Measurements from ENCODE around the gene KNL1. TPM values are rescaled to one million over a fixed set of nuclear protein-coding genes. Genes with fewer than 3 reads are reported as not detected.
A peak's percentile ranks its signal among the peaks of the same experiment; 100 is the strongest.

The KNL1 gene, protein sequence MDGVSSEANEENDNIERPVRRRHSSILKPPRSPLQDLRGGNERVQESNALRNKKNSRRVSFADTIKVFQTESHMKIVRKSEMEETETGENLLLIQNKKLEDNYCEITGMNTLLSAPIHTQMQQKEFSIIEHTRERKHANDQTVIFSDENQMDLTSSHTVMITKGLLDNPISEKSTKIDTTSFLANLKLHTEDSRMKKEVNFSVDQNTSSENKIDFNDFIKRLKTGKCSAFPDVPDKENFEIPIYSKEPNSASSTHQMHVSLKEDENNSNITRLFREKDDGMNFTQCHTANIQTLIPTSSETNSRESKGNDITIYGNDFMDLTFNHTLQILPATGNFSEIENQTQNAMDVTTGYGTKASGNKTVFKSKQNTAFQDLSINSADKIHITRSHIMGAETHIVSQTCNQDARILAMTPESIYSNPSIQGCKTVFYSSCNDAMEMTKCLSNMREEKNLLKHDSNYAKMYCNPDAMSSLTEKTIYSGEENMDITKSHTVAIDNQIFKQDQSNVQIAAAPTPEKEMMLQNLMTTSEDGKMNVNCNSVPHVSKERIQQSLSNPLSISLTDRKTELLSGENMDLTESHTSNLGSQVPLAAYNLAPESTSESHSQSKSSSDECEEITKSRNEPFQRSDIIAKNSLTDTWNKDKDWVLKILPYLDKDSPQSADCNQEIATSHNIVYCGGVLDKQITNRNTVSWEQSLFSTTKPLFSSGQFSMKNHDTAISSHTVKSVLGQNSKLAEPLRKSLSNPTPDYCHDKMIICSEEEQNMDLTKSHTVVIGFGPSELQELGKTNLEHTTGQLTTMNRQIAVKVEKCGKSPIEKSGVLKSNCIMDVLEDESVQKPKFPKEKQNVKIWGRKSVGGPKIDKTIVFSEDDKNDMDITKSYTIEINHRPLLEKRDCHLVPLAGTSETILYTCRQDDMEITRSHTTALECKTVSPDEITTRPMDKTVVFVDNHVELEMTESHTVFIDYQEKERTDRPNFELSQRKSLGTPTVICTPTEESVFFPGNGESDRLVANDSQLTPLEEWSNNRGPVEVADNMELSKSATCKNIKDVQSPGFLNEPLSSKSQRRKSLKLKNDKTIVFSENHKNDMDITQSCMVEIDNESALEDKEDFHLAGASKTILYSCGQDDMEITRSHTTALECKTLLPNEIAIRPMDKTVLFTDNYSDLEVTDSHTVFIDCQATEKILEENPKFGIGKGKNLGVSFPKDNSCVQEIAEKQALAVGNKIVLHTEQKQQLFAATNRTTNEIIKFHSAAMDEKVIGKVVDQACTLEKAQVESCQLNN (N-terminal part only)
- 31.8 and 33.8 TPM in 2 replicates for total RNA-seq
- polyA plus RNA-seq = 3.7 and 4.0 TPM in 2 replicates
- polyA plus RNA-seq (2011; cell fraction: cytosol; rRNA removed) = 5.0 and 5.5 TPM in 2 replicates
- 20.3 and 27.9 TPM in 2 replicates for polyA plus RNA-seq (2011; cell fraction: nucleus; rRNA removed)
- polyA plus RNA-seq (2012) = 4.6 and 15.1 TPM in 2 replicates
- polyA minus RNA-seq = 9.1 and 13.7 TPM in 2 replicates
- 29.9 TPM for polyA minus RNA-seq (2011; cell fraction: cytosol; rRNA and poly(A)+ RNA removed)
- 31.5 and 64.6 TPM in 2 replicates for polyA minus RNA-seq (2011; cell fraction: nucleus; rRNA and poly(A)+ RNA removed)
- Bru-seq, nascent RNA = percentile 72 among the genes with signal in this experiment
- percentile 86 among the genes with signal in this experiment for BruChase-seq, experiment 1, labeled RNA remaining after a 6-hour chase
- BruChase-seq, experiment 2, labeled RNA remaining after a 2-hour chase = percentile 83 among the genes with signal in this experiment
- long read RNA-seq, full-length matches to known transcripts = 1 of 9 reads
- long read RNA-seq, partial matches to known transcripts = 4 of 9 reads
- long read RNA-seq, other reads (novel, unspliced or antisense) = 4 of 9 reads

DNA sequence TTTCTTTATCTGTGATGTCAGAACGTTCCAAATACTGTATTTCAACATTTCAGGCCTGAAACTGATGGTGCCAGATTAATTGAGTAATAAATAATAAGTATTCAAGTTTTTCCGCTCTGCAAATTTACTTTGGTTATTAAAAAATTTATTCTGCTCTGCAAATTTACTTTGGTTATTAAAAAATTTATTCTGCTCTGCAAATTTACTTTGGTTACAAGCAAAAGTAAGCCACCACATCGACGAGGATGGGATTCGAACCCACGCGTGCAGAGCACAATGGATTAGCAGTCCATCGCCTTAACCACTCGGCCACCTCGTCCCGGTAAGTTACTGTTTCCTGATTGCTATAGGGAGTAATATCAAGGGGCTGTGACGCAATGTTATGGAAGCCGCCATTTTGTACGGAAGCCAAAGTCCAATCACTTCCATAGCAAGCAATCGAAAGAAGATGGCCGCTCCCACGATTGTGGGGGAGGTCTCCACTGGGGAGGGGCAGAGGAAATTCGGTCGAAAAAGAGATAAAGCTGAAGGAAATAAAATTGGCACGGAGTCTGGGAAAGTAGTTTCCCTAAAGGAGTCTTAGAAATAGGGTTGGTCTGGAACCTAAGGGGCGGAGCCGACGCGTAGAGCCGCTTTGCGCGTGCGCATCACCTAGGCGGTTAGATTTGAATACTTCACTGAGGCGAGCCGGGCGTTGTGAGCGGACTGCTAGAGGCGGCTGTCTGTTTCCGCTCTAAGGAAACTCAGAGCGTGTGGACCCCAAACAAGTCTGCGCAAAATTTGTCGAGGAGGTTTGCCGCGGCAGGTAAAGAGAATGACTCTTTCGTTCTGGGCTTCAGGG is at the start of gene KNL1:
TSS of gene KNL1 (plus strand) at position 662 of the 841 bp plus-strand sequence. CDS start 8,683 bp downstream, outside the sequence.
- Histone ChIP-seq H2AFZ (ENCODE audit: low read depth, low read length) (peak within 1 kb of the TSS; percentile 96), H3K36me3 (ENCODE audit: control insufficient read depth in 2 of 2, extremely low read depth in 1 of 2, insufficient read depth in 2 of 2, low read length in 2 of 2) (no peaks in the 10 kb centered on the region), H3K9me3 (replicated peaks; ENCODE audit: control insufficient read depth, insufficient read depth, low read length) (no peaks in the 10 kb centered on the region), H3K79me2 (ENCODE audit: control insufficient read depth, insufficient read depth, low read length) (peaks cover 43% of the 10 kb centered on the region), H3K27ac (ENCODE audit: insufficient read depth, low read depth, low read length) (peak within 1 kb of the TSS; percentile 99), H3K4me1 (ENCODE audit: control insufficient read depth, extremely low read depth, insufficient read depth, low read length) (peaks cover 8% of the 10 kb centered on the region), H3K27me3 (ENCODE audit: control insufficient read depth in 2 of 2, insufficient read depth in 2 of 2, low read length in 2 of 2) (peaks cover under 1 to 3% of the 10 kb centered on the region in 2 experiments), H3K9ac (replicated peaks; ENCODE audit: extremely low read depth, insufficient read depth, low read length) (peak within 1 kb of the TSS; percentile 99), H4K20me1 (replicated peaks; ENCODE audit: control insufficient read depth, extremely low read depth, insufficient read depth, low read length) (no peaks in the 10 kb centered on the region), H3K4me2 (ENCODE audit: insufficient read depth, low read length) (peak within 1 kb of the TSS; percentile 98), H3K4me3 (replicated peaks in 1 of 3; ENCODE audit: insufficient read depth in 1 of 3, low read depth in 1 of 3, low read length in 3 of 3) (peak within 1 kb of the TSS; percentile 52 to 99 (median 99)), H3K9me1 (replicated peaks; ENCODE audit: control insufficient read depth, extremely low read depth, insufficient read depth, low read length) (no peaks in the 10 kb centered on the region)
- POLR2A ChIA-PET = interaction anchor here (1.0 kb wide), 1 partner anchor 29 kb away, joined by 3 read pairs; the partner anchor contains the start of gene CCDC32
- FAIRE-seq (peak; percentile 85), DNase-seq (ENCODE audit: low read depth, low spot score) (peak; percentile 100)
- dilution Hi-C loops (cut with MboI; ENCODE audit: extremely low pct_ligation_motif_present, low sequenced_read_pairs) (no loop called here), intact Hi-C loops (cut with micrococcal nuclease) (loop anchor here (1.0 to 10.0 kb wide), 5 partner anchors 12 to 300 kb away; partner anchors contain the start of genes DNAJC17, RAD51, RPUSD2 and VPS18)
- BruUV-seq (replicated peaks) = no TSS peak
- TF ChIP-seq MYC (IDR thresholded peaks at IDR 0.05; ENCODE audit: low read depth, low read length) (no peak), POLR2A (IDR thresholded peaks at IDR 0.05; ENCODE audit: low read depth, low read length) (peak; percentile 83), FOS (IDR thresholded peaks at IDR 0.05; ENCODE audit: borderline replicate concordance, insufficient read depth, low read length) (peak; percentile 18), POLR2AphosphoS5 (IDR thresholded peaks at IDR 0.05; ENCODE audit: insufficient read depth, low read depth, low read length) (peak; percentile 52), GATA2 (IDR thresholded peaks at IDR 0.05; ENCODE audit: insufficient read depth, insufficient read length, low read depth, low read length) (peak; percentile 40), JUN (IDR thresholded peaks at IDR 0.05; ENCODE audit: borderline replicate concordance, insufficient read depth, insufficient read length, low read depth) (no peak), EZH2 (IDR thresholded peaks at IDR 0.05; ENCODE audit: borderline replicate concordance, low read depth, low read length, severe bottlenecking) (no peak)
- TF ChIP-seq, protein P1, sequence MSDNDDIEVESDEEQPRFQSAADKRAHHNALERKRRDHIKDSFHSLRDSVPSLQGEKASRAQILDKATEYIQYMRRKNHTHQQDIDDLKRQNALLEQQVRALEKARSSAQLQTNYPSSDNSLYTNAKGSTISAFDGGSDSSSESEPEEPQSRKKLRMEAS (IDR thresholded peaks at IDR 0.05; ENCODE audit: insufficient read depth, insufficient read length) = peak; percentile 60
- TF ChIP-seq, protein P2, sequence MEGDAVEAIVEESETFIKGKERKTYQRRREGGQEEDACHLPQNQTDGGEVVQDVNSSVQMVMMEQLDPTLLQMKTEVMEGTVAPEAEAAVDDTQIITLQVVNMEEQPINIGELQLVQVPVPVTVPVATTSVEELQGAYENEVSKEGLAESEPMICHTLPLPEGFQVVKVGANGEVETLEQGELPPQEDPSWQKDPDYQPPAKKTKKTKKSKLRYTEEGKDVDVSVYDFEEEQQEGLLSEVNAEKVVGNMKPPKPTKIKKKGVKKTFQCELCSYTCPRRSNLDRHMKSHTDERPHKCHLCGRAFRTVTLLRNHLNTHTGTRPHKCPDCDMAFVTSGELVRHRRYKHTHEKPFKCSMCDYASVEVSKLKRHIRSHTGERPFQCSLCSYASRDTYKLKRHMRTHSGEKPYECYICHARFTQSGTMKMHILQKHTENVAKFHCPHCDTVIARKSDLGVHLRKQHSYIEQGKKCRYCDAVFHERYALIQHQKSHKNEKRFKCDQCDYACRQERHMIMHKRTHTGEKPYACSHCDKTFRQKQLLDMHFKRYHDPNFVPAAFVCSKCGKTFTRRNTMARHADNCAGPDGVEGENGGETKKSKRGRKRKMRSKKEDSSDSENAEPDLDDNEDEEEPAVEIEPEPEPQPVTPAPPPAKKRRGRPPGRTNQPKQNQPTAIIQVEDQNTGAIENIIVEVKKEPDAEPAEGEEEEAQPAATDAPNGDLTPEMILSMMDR (IDR thresholded peaks at IDR 0.05; ENCODE audit: extremely low read depth in 1 of 2, insufficient read depth in 1 of 2, low read depth in 1 of 2, low read length in 2 of 2) = no peak
- CTCF ChIA-PET = interaction anchor here (0.6 to 1.3 kb wide), 4 partner anchors 9 to 300 kb away, joined by 3 to 4 read pairs (median 4); partner anchors contain the start of genes RPUSD2 and VPS18

All from endothelial cell of umbilical vein (primary cell).